OCI-LY1 (cell line): ENCODE results near the gene MAP3K7CL.

Source experiments
- EZH2 ChIP-seq: fragments of 200-600 bp; sonication (generic), shearing (Covaris generic); IDR thresholded peaks from 2 replicates; pipeline ENCODE4 v1.8.0; 2017; ENCODE audit warnings: borderline replicate concordance, mixed run types, mild to moderate bottlenecking, antibody characterized with exemption, low read length, moderate library complexity, mixed read lengths
- TF ChIP-seq, protein P1 (sequence below): fragments of 200-600 bp; sonication (generic), shearing (Covaris generic); IDR thresholded peaks from 2 replicates; pipeline ENCODE4 v1.5.1; 2017; ENCODE audit warnings: mild to moderate bottlenecking, antibody characterized with exemption, low read length, moderate library complexity, mixed read lengths

DNA sequence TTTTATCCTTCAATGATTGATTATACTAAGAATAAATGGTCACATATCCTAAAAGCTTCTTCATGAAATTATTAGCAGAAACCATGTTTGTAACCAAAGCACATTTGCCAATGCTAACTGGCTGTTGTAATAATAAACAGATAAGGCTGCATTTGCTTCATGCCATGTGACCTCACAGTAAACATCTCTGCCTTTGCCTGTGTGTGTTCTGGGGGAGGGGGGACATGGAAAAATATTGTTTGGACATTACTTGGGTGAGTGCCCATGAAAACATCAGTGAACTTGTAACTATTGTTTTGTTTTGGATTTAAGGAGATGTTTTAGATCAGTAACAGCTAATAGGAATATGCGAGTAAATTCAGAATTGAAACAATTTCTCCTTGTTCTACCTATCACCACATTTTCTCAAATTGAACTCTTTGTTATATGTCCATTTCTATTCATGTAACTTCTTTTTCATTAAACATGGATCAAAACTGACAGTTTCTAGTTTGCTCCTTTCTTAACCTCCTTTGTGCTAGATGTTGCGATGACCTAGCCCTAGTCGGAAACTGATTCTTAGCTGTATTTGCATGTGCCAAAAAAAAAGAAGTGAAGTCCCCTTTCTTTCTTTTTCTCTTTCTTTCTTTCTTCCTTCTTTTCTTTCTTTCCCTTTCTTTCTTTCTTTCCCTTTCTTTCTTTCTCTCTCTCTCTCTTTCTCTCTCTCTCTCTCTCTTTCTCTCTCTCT, 45.1 kb downstream of the MAP3K7CL start:
- TF ChIP-seq, protein P1, sequence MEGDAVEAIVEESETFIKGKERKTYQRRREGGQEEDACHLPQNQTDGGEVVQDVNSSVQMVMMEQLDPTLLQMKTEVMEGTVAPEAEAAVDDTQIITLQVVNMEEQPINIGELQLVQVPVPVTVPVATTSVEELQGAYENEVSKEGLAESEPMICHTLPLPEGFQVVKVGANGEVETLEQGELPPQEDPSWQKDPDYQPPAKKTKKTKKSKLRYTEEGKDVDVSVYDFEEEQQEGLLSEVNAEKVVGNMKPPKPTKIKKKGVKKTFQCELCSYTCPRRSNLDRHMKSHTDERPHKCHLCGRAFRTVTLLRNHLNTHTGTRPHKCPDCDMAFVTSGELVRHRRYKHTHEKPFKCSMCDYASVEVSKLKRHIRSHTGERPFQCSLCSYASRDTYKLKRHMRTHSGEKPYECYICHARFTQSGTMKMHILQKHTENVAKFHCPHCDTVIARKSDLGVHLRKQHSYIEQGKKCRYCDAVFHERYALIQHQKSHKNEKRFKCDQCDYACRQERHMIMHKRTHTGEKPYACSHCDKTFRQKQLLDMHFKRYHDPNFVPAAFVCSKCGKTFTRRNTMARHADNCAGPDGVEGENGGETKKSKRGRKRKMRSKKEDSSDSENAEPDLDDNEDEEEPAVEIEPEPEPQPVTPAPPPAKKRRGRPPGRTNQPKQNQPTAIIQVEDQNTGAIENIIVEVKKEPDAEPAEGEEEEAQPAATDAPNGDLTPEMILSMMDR = no peak
- no peak for TF ChIP-seq EZH2
